Fibroblast of upper back skin (primary cell): Measurements from ENCODE around the gene PLSCR3.

Experiments used
- DNase-seq: peaks from one replicate; pipeline ENCODE4 v3.0.0-alpha.2; 2013

Gene PLSCR3

DNA sequence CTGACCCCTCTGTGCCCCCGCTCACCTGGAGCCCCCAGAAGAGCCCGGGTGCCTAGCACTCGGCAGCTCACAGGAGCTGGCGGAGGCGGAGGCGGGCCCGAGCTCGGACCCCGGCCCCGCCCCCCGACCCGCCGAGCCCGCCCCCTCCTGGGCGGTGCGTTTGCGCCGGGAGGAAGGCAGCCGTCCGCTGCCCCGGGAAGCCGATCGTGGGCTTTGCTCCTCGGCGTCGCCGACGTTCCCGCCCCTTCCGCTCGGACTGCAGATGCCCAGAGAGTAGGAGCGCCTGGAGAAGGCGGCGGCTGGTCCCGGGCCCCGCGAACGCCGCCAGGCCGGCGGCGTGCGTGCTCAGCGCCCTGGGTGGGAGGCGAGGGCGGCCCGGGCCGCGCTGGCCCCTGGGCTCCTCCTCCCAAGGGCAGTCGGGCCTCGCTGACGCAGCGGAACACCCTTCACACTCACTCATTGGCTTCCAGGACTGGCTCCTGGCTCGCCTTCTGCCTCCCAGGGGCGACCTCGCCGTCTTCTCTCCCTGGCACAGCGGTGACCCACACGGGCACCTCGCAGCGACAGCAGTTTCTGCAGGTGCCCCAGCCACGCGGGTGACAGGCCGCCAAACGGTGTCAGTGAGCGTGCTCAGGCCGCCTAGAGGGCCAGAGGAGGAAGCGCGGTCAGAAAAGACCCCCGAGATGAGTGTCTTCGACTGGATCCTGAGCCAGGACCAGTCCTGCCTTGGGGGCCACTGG lies at the start of gene PLSCR3:
PLSCR3 (minus strand) TSS at position 74 of the 740 bp plus-strand sequence. CDS start 415 bp downstream, outside the sequence.
- peak; percentile 83 for DNase-seq

DNA sequence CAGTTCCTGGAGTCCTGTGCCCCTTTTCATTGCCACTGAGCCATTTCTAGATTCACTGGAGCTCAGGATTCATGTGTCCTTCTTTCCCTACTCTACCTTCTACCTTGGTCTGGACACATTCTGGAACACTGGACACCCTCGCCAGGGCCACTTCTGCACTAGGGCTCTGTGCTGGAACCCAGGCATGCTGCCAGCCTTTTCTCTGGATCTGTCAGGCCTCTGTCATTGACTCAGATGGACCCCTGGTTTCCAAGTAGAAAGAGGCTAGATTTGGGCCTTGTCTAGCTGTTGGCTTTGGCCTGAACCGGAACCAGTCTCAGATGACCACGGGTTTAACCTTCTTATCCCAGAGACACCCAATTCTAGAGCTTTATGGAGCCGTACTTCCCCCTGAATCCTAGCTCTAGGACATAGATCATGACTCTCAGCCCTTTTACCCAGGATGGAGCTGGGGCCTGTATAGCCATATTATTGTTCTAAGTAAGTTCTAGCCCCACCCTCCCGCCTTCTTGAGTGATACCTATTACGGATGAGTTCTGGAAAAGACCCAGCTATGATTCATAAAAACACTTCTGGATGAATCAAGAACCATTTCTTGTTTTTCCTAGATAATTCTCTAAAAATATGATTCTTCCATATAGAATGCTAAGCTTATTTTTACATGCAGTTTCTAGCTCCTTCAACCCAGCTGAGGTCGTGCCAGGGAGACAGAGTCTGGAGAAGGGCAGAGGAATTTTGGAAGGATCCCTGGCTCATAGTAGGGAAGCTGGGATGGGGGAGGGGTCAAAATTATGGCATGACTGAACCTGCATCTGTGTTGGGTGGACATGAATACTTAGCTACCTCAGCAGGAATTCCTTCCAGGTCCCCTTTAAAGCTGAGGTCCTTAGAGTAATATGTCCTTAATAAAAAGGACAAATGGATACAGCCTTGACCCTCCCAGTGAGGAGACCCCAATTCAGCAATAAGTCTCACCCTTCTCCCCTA lies 49.5 kb upstream of the PLSCR3 start:
- peak; percentile 67 for DNase-seq

DNA sequence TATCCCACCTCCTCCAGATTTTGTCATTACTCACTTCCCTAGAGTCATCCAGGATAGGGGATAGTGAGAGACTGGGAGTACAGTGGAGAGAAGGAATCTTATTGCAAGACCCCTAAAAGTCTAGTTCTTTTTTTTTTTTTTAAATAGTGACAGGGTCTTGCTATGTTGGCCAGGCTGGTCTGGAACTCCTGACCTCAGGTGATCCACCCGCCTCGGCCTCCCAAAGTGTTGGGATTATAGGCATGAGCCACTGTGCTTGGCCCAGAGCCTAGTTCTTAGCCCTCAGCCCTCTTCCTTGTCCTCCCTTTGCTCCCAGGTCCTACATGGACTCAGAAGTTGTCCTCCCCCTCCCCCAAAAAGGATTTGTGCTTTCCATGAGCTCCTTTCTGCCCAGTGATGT lies 47.8 kb upstream of the PLSCR3 start:
- DNase-seq = no peak

DNA sequence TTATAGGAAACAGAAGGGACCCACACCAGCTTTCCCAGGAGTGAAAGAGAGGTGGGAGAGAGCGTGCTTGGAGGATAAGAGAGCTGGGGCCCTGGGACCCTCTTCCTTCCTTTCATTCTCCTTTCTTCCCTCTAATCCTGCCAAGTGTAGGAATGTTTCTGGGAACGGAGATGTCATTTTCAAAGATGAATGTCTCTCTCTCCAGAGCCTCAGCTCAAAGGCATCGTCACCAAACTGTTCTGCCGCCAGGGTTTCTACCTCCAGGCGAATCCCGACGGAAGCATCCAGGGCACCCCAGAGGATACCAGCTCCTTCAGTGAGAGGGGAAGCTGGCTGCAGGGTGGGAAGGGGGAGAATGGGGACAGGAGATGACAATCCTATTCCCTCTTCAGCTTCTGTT lies 46.9 kb upstream of the PLSCR3 start:
- DNase-seq = peak; percentile 48

DNA sequence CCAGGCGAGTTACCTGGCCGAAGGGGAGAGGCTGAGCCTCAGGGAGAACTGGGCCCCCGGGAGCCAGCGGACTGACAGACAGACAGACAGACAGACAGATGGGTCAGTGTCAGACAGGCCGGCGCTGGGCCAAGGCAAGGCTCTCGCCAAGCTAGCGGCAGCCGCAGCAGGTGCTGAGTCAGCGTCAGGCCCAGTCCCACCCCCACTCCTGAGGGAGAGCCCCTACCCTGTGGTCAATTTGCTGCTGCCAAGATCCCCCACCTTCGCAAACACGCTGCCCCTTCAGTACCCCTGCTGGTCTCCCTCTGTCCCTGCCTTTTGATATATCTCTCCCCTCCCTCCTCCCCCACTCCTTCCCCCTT lies 46.5 kb upstream of the PLSCR3 start:
- peak; percentile 74 for DNase-seq

DNA sequence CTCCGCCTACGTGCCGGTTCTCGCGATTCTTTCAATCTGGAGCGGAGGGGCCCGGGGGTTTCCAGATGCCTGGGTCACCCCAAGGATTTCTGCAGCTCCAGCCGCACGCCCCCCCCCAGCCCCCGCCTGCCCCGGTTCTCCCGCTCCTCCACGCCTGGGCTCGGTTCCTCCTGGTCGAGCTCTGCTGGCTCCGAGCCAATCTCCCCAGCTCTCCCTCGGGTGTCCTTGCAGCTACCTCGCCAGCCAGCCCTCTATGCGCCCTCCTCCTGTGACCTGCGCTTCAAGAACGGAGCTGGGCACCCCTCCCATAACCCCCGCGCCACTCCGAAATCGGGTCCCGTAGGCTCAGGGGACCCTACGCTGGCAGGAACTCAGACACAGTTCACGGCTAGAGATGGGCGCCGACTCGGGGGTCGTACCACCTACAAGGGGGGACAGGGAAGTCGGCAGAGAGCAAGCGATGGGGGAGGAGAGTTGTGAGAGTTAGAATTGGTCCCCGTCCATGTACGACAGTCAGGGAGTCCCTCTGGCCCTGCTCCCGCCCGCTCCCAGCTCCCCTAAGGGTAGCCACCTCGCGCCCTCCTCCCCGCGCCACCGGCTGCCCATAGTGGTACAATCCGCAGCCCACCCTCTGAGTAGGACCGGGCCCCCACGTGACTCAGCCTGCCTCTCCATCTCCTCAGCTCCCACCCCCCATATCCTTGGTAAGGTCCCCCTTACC lies 45.9 kb upstream of the PLSCR3 start:
- peak; percentile 47 for DNase-seq

DNA sequence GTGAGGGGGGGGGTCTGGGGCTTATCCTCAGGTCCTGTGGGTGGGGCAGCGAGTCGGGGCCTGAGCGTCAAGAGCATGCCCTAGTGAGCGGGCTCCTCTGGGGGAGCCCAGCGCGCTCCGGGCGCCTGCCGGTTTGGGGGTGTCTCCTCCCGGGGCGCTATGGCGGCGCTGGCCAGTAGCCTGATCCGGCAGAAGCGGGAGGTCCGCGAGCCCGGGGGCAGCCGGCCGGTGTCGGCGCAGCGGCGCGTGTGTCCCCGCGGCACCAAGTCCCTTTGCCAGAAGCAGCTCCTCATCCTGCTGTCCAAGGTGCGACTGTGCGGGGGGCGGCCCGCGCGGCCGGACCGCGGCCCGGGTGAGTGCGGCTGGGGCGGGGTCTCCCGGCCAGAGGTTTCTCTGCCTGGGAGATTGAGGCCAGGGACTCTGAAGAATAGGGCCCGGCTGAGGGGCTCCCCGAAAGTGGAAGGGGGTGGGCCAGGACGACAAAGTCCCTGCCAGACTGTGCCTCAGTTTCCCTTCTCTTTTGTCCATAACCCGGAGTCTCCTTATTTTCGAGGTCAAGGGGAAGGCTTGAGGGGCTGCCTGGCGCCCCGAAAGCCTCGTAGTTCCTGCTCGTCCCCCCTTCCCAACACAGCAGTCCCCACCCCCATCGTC lies 45.3 kb upstream of the PLSCR3 start, which contains the start of gene FGF11:
FGF11 (plus strand) TSS at position 51 of the 651 bp plus-strand sequence; CDS start at position 160, 109 bp downstream.
- DNase-seq = no peak

DNA sequence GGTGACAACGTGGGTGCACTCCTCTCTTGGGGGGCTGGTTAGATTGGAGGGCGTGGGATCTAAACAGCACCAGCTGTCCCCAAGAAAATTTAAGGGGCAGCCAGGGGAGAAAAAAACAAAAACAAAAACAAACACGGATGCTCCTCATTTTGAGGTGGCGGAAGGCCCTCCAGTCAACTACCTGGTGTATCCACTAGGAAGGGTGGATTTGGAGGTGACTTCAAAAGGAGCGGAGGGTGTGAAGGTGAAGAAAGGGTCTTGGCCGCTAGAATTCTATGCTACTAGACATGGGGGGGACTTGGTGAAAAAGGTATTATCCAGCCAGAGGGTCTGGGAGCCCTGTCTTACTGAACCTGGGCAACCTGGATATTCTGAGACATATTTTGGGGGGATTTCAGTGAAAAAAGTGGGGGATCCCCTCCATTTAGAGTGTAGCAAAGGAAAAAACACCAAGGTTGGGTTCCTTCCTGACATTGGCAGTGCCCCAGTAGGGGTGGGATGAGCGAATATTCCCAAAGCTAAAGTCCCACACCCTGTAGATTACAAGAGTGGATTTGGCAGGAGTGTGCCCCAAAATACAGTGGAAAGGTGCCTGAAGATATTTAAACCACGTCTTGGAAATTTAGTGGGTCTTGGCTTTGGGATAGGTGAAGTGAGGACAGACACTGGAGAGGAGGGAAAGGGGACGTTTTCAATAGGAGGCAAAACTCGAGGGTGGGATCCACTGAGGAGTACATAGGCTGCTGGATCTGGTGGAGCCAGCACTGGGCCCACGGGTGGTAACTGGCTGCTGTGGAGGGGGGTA lies 44.5 kb upstream of the PLSCR3 start:
- DNase-seq = no peak

DNA sequence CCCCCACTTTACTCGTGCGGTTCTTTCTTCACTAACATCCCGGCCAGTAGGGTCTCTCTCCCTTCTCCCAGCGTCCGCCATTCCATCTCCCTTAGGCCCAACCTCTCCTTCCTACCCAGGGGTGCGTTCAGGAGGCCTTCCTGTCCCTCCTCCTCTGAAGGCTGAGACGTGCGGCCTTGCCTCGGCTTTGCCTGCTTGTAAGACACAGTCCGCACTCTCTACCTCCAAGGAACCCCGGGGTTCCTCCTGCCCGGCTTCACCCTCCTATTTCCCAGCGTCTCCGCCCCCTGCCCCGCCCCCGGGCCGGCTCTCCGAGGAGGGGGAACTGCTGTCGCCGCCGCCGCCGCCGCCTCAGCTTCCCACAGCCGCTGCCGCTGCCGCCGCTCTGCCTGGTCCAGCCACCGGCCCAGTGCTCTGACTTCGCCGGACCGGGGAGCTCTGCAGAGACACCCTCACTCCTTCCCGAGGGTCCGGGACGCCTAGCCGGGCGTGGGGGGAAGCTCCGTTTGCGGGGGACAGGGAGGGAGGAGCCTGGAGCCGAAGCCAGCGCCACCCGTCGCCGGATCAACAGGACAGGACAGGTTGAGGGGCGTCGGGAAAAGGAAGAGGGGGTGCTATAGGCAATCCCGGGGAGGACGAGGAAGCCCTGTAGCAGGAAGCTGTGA lies 43.8 kb upstream of the PLSCR3 start:
- DNase-seq = no peak

DNA sequence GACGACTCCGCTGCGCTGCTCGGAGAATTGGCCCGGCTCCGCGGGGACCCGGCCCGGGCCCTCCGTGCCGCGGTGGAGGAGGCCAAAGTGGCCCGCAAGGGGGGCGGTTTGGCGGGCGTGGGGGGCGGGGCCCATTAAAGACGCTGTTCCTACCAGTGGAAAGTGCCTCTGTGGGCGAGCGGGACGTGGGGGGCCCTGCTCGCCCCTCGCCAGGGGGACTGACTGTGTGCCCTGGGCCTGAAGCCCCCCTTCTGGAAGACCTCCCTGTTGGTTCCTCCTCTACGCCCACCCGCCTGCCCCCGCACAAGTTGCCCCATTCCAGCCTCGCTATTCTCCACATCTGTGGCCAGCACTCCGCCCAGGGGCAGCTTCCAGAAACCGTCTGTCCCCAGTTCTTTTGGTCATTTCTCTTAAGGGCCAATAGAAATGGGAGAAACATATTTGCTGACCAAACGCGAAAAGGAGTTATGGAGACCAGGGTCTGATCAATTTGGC lies 43.1 kb upstream of the PLSCR3 start:
- no peak for DNase-seq

DNA sequence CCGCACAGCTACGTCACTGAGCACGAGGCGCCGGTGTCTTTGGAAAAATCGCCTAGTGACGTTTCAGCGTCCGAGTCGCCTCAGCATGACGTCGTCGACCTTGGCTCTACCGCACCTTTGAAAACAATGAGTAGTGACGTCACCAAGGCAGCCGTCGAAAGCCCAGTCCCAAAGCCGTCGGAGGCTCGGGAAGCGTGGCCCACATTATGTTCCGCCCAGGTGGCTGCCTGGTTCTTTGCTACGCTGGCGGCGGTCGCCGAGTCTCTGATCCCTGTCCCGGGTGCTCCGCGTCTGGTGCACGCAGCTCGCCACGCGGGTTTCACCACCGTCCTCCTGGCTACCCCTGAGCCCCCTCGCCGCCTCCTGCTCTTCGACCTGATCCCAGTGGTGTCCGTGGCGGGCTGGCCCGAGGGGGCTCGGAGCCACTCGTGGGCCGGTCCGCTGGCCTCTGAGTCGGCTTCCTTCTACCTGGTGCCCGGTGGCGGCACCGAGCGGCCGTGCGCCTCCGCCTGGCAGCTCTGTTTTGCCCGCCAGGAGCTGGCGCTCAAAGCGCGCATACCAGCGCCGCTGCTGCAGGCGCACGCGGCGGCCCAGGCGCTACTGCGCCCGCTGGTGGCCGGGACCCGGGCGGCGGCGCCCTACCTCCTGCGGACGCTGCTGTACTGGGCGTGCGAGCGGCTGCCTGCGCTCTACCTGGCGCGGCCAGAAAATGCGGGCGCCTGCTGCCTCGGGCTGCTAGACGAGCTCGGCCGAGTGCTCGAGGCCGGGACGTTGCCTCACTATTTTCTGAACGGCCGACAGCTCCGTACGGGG lies 42.4 kb upstream of the PLSCR3 start:
- DNase-seq = peak; percentile 62

DNA sequence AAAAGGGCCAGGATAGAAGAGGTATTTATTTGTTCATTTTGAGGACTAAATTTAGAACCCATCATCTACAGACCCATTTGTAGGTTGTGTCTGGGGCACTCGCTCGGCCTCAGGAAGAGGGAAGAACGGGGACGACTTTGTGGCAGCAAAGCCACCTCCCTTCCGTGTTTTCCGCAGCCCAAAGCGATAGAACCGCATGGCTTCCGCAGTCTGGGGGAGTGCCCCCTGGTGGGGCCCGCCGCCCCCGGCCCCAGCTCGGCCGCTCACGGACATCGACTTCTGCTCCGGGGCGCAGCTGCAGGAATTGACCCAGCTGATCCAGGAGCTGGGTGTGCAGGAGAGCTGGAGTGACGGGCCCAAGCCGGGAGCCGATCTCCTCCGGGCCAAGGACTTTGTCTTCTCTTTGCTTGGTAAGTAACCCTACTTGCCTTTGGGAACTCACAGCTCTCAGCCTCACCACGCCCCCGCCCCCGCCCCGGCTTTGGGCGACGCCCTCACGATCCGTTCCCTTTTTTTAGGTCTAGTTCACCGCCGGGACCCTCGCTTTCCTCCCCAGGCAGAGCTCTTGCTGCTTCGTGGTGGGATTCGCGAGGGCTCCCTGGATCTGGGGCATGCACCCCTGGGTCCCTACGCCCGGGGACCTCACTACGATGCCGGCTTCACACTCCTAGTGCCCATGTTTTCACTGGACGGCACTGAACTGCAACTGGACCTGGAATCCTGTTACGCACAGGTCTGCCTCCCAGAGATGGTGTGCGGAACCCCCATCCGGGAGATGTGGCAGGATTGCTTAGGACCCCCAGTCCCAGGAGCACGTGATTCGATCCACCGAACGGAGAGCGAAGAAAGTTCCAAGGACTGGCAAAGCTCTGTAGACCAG lies 41.6 kb upstream of the PLSCR3 start:
- no peak for DNase-seq

DNA sequence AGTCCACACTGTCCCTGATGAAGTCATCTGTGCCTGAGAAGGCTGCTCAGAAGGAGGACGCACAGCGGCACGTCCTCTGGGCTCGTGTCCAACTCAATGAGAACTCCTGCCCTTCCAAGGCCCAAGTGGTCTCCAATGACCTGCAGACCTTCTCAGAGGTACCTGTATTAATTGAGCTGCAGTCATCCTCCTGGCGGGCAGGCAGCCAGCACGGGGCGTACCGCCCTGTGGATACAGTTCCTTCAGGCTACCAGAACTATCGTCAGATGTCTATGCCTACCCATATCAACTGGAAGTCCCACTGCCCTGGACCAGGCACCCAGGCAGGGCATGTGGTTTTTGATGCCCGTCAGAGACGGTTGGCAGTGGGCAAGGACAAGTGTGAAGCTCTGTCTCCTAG lies 38.0 kb upstream of the PLSCR3 start:
- DNase-seq = no peak

DNA sequence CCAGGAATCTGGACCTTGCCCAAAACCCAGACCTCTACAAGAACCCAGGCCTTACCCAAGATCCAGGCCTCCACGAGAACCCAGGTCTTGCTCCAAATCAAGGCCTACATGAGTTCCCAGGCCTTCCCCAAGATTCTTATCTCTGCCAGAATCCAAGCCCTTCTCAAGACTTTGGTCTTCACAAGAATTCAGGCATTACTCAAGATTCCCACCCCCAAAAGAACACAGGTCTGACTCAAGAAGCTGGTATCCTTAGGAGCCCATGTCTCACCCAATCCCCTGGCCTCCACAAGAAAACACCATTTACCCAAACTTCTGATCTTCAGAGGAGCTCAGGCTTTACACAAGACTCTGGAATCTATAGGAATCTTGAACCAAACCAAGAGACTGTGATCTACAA lies 36.9 kb upstream of the PLSCR3 start:
- peak; percentile 28 for DNase-seq

DNA sequence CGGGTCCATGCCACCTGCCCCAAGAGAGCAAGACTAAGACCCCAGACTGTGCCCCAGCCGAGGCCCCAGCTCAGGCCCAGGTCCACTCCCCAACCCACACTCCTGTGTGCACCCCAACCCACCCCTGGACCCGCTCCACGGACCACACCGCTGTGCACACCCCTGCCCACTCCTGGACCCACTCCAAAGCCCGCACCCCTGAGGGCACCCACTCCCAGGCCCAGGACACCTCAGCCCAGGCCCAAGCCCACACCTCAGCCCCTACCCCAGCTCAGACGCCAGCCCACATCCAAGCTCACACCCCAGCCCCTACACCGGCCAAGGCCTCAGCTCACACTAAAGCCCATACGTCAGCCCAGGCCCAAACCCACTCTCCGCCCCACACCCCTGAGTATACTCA lies 35.4 kb upstream of the PLSCR3 start:
- DNase-seq = no peak

DNA sequence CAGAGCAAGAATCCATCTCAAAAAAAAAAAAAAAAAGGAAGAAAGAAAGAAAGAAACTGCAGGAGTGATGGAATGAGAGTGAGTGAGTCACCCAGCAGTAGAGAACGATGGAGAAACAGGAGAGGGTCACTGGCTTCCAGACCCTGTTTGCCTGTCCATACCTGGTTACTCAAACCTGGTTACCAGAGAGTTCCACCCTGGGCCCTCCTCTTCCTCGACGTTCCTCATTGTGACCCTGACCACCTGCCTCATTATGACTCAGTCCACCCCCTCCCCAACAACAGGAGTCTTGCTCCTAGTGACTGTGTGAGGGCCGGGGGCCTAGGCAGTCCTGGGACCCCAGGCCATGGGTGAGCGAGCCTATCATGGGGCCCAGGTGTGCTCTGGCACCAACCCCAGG lies 34.2 kb upstream of the PLSCR3 start, which contains the start of gene SPEM3:
SPEM3 (plus strand) TSS at position 301 of the 400 bp plus-strand sequence; CDS start at position 347, 46 bp downstream.
- DNase-seq = no peak

DNA sequence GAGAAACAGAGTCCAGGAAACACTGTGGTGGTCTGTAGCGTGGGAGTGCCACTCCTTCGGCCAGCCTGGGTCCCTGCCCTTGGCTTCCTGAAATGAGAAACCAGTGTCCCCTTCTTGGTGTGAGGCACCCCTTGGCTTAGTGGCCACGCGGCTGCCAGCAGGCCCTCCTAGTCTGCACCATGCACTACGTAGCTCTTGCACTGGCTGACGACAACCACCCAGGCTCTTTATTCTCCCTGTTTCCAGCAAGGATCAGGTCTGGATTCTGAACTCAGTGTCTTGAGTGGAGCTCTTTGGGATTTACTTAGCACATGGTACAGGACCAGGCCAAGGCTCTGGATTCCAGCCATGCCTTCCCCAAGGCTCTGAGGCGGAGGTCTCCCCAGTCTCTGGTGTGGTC lies 33.2 kb upstream of the PLSCR3 start:
- no peak for DNase-seq

DNA sequence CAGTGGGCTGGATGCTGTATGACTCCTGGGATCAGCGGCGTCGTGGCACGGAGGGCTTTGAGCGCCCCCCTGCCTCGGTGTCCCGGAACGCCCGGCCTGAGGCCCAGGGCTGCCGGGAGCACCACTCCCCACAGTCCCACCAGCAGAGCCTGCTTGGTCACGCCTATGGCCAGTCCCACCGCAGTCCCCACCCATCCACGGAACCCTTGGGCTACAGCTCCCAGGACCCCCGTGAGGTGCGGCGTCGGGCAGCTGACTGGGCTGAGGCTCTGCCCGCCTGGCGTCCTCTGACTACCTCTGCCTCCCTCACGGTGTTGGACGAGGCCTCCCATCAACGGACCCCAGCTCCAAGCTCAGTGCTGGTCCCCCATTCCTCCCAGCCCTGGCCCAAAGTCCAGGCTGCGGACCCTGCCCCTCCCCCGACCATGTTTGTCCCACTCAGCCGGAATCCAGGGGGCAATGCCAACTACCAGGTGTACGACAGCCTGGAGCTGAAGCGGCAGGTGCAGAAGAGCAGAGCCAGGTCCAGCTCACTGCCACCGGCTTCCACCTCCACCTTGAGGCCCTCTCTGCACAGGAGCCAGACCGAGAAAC lies 32.7 kb upstream of the PLSCR3 start:
- DNase-seq = no peak
